GM19452 (cell line): ENCODE data around the gene STARD6.
A peak's percentile ranks its signal among the peaks of the same experiment; 100 is the strongest.
"Not testable (repeated sequence)": the region's sequence is repeated elsewhere in the genome, so short reads cannot be mapped to it uniquely, and the experiment has no call there.

Experiments
- ATAC-seq: cut with Tn5 transposase; IDR thresholded peaks from one replicate; pipeline ENCODE4 v1.9.1; 2021; ENCODE audit not compliant: unreplicated experiment

The STARD6 gene

DNA sequence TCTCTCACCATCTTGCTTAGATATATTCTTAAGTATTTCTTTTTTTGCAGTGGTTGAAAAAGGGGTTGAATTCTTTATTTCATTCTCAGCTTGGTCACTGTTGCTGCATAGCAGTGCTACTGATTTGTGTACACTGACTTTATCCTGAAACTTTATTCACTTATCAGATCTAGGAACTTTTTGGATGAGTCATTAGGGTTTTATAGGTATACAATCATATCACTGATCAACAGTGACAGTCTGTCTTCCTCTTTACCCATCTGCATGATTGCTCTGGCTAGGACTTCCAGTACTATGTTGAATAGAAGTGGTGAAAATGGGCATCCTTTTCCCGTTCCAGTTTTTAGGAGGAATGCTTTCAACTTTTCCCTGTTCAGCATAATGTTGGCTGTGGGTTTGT is 6.5 kb downstream of the STARD6 start:
- no peak for ATAC-seq

DNA sequence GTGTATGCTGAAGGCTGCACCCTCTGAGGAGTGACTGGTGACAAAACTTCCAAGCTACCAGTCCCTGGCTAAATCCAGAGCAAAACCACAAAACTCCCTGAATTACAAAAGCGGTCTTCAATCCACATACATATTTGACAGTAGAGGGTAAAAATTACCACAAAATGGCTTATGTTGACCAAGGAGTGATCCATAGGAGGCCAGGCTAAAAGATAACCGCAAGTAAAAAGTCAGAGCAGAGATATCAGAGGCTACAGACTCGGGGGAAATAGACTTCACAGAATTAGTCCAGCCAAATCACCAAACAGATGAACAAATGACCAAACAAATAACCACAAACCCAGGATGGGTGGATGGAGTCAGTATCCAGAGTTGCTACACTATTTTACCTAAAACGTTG is 19.4 kb downstream of the STARD6 start:
- no peak for ATAC-seq

DNA sequence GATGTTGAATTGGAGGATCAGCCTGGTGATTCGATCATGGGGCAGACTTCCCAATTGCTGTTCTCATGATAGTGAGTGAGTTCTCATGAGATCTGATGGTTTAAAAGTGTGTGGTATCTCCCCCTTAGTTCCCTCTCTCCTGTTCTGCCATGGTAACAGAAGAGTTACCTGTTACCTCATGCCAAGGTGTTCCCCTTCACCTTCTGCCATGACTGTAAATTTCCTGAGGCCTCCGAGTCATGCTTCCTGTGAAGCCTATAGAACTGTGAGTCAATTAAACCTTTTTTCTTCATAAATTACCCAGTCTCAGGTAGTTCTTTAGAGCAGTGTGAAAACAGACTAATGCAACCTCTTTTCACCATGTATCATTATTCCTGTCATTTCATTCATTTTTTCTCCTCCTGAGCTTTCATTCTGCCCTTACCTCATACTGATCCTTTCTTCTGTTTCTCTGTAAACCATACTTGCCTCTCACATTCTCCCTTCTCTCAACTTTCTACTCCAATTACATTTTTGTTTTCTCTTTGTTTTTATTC is 22.0 kb downstream of the STARD6 start:
- no peak for ATAC-seq

DNA sequence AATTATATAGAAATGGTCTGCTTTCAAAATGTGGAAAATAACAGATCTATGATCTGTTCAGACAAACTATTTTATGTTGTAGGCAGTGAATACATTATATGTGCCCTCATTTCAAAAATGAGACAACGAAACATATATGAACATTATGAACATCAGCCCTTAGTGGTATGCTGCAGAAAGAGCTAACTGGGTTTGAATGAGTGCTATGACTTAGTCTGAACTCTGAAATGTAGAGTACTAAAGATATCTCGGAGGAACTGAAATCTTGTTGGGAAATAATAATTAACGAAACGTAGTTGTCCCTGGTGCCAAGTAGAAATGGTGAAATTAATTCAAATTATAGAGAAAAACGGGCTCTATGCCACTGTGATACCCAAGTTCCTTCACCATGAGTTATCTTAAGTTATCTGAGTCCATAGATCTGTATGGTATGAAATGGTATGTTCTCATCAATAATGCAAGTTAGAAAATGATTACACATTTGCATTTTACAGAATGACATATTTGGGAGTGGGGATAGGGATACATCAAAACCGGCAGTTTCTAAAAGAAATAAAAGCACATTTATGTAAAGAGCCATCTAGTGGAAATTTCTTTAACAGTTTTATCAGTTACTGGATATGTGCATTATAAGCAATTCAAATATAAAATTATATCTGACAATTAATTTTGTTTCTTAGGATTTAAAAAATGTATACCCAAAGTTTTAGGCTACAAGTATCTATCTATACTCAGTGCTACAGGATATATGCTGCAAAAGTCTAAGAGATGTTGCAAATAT is 26.7 kb downstream of the STARD6 start:
- no peak for ATAC-seq

DNA sequence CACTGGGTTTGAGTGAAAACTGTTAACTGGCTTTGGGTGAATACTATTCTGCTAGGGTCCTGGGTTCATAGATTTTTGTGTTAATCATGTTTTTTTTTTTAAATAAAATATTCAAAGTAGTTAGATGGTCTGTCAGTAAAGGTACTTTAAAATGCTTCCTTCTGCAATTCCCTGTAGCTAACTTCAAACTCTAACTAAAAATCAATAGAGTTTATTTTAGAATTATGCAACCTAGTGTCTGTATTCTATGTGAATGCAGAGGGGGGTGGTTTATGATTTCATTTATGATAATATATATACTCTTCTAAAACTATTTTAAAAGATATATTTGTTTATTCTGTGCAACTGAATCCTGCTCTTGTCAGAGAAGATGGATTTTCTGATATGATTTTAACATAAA is 27.9 kb downstream of the STARD6 start:
- ATAC-seq: no peak

DNA sequence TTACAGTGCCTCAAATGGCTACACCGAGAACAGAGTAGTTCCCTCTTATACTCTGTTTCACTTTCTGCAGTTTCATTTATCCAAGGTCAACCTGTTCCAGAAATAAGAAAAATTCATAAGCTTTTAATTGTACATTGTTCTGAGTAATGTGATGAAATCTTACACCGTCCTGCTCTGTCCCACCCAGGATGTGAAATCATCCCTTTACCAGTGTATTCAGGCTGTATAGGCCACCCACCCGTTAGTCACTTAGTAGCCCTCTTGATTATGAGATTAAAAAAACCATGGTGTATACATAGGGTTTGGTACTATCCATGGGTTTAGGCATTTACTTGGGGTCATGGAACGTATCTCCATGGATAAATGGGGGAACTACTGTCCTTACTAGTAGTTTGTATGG is 29.8 kb downstream of the STARD6 start:
- no peak for ATAC-seq

DNA sequence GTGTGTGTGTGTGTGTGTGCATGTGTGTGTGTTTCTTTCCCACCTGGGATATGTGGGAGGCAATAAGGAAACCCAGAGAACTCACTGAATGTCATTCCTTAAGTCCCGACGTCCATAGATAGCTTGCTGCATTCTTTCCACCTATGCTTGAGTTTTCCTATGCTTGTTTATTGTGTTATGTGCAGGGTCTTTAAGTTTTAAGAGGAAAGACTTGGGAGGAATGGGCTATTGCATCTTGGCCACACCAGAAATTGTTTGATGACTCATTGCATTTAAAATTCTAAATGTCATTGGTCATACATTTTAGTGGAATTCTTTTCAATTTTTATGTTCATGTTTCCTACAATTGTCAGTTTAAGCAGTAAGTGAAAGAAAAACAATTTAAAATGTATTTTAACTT is 33.7 kb downstream of the STARD6 start:
- no peak for ATAC-seq

DNA sequence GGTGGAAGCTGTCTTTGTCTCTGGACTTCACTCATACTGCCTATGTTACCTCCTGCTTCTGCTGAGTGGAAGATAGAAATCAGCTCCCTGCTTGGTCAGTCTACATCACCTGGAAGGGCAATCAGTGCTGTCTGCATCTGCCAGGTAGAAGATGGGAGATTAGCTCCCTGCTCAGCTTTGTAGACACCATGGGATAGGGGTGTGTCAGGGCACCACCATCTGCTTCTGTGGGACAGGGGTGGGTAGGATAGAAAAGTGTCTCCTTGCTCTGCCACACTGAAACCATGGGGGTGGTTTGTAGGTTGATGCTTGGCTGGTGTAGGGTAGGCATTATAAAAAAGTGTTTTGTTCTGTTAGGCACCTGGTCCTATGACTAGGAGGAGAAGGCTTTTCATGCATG is 34.1 kb downstream of the STARD6 start:
- ATAC-seq: no peak

DNA sequence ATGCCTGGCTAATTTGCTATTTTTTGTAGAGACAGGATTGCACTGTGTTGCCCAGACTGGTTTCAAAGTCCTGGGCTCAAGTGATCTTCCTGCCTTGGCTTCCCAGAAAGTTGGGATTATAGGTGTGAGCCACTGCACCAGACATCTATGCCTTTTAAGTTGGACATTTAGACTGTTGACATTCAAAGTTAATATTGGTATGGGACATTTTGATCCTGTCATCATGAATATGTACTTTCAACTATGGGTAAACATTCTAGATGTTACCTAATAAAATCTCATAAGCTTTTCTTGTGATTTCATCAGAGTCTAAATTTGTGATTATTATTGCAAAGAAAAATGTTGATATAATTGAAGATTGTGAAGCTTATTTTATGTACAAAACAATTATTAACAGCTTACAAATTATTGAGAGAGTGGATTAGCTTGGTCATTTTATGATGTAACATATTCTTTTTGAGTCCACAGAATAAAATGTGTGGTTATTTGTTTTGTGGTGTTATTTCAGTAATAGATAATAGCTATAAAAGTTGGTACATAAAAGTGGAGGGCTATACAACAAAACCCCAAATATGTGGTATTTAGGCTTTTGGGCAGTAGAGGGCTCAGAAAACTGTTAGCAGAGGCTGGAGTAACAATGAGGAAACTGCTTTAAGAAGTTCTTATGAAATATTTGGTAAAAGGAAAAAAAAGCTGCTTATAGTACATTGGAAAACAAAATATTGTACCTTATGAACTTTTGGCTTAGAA is 41.4 kb downstream of the STARD6 start:
- no peak for ATAC-seq

DNA sequence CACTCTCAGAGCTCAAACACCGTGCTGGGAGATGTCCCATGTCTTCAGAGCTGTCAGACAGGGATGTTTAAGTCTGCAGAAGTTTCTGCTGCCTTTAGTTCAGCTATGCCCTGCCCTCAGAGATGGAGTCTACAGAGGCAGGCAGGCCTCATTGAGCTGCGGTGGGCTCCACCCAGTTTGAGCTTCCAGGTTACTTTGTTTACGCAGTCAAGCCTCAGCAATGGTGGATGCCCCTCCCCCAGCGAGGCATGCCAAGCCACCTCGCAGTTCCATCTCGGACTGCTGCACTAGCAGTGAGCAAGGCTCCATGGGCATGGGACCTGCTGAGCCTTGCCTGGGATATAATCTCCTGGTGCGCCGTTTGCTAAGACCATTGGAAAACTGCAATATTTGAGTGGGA is 48.1 kb downstream of the STARD6 start:
- ATAC-seq: not testable (repeated sequence)

DNA sequence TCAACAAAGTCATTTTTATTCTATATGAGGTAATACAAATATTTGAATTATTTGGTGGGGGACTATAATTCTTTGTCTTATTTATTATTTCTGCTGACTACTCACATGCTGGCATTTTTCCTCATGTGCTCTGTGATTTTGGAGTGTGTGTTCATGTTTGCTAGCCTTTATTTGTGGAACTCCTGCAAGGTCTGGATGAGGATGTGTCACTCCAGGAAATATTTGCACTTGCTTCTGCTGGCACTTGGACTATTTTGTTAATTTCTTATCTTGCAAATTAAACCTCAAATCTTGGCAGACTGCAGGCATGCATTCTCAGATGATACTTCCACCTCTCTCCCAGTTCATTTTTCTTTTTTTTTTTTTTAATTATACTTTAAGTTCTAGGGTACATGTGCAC is 54.2 kb downstream of the STARD6 start:
- no peak for ATAC-seq

DNA sequence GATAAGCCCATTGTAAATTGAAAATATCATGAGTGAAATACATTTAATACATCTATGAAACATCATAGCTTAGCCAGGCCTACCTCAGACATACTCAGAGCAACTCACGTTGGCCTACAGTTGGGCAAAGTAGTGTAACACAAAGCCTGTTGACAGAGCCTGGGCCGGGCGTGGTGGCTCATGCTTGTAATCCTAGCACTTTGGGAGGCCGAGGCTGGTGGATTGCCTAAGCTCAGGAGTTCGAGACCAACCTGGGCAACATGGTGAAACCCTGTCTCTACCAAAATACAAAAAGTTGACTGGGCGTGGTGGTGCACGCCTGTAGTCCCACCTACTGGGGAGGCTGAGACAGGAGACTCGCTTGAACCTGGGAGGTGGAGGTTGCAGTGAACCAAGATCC is 58.7 kb downstream of the STARD6 start:
- not testable (repeated sequence) for ATAC-seq

DNA sequence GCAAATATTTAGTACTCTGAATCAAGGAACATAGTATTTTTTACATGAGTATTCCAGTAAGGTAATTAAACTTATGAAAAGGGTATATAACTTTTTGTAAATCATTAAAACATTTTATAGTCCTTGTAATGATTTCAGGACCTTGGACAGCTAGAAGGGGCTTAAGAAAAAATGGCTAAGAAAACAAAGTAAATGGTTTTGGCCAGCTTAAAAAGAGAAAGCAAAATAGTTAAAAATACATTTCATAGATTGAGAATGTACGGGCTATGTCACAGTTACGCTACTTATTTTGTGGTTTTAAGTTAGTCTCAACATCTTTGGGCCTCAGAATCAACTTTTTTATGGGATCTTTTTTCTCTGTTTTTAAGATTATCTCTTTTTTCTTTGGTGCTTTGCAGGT is 61.6 kb downstream of the STARD6 start:
- no peak for ATAC-seq

DNA sequence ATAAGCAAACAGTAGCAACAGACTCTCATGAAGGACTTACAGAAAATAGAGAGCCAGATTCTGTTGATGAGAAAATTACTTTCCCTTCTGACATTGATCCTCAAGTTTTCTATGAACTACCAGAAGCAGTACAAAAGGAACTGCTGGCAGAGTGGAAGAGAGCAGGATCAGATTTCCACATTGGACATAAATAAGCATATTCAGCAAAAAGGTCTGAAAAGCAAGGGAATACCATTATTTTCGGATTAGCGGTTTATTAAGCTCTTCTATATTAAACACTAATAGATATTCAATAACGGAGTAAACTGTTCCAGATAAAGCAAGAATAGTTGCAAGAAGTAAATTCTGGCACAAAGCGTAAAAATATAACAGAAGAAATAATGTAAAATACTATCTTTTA is 63.4 kb downstream of the STARD6 start:
- no peak for ATAC-seq

DNA sequence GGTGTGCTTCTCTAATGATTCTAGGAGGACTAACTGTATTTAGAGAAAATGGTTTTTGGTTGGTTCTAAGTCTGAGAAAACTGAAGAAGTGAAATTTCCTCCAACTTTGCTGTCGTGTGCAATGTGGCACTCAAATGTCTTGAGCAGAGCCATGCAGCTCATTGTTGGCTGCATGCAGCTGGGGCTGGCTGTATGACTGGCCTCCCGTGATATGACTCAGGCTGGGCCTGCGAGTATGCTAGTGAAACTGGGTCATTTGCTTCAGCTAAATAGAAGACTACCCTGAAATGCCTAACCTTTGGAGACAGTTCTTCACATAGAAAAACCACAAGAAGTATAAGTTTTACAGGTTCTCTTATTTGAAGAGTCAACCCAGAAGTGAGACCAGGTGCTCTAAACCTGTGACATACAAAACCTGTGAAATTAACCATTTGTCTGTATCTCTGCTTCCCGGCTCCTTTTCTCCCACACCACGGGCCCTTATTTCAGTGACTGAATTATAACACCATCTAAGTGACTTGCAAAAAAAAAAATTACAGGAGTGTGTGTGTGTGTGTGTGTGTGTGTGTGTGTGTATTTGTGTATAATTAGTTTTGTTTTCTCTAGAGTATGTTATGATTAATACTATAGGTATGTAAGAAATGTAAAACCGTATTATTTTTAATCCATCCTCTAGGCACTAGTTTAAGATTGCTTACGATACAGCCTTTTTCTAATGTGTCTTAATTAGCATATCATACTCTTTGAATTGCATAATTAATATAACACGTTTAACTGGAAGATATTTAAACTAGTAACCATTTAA is 72.5 kb downstream of the STARD6 start:
- ATAC-seq: peak; percentile 100

DNA sequence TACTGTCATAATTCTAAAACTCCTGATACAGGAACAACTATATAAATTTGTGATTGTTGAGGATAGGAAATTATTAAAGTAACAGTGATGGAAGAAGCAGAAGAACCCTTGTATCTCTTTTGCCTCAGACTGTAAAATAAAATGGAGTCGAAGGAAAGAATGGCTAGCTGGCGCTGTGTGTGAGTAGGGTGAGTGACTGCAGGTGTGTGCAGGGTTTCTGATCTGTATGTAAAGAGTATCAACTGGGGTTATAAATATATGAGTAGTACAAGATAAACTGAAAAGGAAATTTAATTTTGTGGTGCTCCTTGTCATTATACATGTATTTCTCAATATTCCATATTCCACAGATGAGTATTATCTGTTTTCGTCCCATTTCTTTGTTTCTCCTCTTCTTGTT is 73.1 kb downstream of the STARD6 start:
- ATAC-seq: peak; percentile 37

DNA sequence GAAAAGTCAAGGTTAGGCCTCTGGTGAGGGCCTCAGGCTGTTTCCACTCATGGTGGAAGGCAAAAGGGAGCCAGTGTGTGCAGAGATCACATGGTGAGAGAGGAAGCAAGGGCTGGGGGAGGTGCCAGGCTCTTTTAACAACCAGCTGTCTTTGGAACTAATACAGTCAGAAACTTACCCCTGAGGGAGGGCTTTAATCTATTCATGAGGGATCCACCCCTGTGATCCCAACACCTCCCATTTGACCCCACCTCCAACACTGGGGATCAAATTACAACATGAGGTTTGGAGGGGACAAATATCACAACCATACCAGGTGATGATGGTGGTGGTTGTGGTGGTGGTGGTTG is 77.5 kb downstream of the STARD6 start:
- no peak for ATAC-seq

DNA sequence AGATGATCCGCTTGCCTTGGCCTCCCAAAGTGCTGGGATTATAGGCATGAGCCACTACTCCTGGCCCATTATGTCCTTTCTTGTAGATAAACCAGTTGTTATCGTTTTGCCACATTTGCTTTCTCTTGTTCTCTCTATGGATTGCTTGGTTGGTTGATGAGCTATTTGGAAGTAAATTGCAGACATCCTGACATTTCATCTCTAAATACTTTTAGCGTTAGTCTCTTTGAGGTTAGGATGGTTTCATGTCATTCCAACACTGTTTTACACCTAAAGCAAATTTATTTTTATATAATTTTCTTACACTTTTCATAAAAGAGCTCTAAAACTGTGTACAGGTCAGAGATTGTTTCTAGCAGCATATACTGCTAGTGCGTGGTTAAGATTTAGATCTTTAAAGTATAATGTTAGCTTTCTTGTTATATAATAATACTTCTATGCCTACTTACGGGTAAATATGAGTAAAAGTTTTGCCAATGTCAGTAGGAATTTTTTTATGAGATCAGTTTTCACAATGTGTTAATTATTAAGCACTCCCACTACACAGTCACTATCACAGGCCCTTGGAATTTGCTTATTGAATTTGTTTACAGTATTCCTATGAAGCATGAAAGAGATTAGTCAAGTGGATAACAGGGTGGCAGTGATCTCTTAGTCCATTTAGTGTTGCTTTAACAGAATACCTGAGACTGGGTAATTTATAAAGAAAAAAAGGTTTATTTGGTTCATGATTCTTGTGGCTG is 78.0 kb downstream of the STARD6 start:
- ATAC-seq: no peak

DNA sequence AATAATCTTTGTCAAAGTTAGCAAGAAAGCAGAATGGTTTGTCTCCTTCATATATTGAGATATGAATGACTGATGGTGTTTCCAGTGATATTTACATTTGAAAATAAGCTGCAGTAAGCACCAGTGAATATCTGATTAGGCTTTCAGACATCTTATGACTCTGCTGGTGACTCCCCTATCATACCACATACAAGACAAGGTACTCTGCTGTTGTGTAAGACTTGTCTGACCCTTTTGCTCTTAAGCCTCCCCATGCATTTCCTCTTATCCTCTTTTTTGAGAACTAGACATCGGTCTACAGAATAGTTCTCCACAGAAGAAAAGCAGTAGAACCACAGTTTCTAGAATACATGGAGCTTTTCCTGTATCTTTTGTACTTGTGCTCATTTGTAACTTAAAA is 79.0 kb downstream of the STARD6 start:
- ATAC-seq: no peak

DNA sequence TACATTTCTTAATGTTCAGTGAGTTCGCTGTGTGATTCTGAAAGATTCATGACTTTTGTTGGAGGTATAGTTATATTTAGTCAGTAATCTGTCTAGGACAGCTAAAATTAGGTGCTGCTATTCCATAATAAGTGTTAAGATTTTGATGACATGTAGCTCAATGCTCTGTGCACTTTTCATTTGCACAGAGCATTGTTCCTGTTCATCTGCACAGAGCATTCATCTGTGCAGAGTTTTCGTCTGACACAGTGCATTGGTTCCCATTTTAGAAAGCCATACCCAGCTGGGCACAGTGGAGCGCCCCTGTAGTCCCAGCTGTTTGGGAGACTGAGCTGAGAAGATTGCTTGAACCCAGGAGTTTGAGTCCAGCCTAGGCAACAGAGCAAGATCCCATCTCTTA is 79.8 kb downstream of the STARD6 start:
- ATAC-seq: no peak
